ENCODE measurements around the gene RTKN2.

GRCh38 chr10:62237966-62238365 is 30.7 kb downstream of the RTKN2 start:
- TF ChIP-seq EP300 (IDR thresholded peaks at IDR 0.05) (no peak), POLR2AphosphoS5 (IDR thresholded peaks at IDR 0.05) (no peak)
